ENCODE measurements around the gene DTHD1. TPM values are rescaled to one million over a fixed set of nuclear protein-coding genes. Genes with fewer than 3 reads are reported as not detected.

DTHD1 gene
- total RNA-seq, 1 donor from 2014 or later: not detected

DNA sequence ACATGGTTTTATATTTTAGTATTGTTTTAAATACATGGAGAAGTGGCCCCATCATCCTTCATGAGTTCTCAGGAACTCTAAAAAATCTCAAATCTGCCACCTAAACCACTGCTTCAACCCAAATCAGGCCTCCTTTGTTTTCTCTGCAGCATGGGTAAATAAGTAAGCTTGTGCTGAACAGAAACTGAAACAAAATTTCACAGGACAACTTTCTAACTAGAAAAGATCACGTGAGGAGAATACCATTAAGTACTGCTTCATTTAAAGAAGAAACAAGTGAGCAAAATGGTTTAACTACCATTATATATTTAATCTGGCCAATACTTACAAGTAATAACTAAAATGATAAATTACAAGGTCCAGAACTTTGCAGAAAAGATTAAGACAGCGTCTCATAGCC lies 39.6 kb upstream of the DTHD1 start:
- Histone ChIP-seq H4K20me1 (ENCODE audit: insufficient read depth, low read length) (no peaks in the 10 kb centered on the region), H3K4me3 (ENCODE audit: insufficient read depth, low read depth, low read length) (no peak overlapping the region), H3K27me3 (ENCODE audit: insufficient read depth, low read length) (no peaks in the 10 kb centered on the region), H3K79me2 (ENCODE audit: insufficient read depth, low read length) (peaks cover 19% of the 10 kb centered on the region), H3K9me3 (ENCODE audit: insufficient read depth, low read depth, low read length) (no peaks in the 10 kb centered on the region), H3K27ac (ENCODE audit: low read depth, low read length) (no peak overlapping the region), H3K36me3 (ENCODE audit: insufficient read depth, low read length) (no peaks in the 10 kb centered on the region), H3K9ac (ENCODE audit: low read length) (no peak overlapping the region), H2AFZ (ENCODE audit: low read depth, low read length) (no peak overlapping the region), H3K4me1 (ENCODE audit: insufficient read depth, low read length) (peaks cover 10% of the 10 kb centered on the region), H3K4me2 (ENCODE audit: low read length) (peak overlapping the region; percentile 82)
- H3K36me3 Mint-ChIP-seq (ENCODE audit: low read depth, unreplicated experiment): peaks cover 1% of the 10 kb centered on the region
- peaks cover 16% of the 10 kb centered on the region for H3K4me1 Mint-ChIP-seq (ENCODE audit: low read depth, unreplicated experiment)
- no peak for DNase-seq (ENCODE audit: low read depth)
- TF ChIP-seq EZH2 (IDR thresholded peaks at IDR 0.05; ENCODE audit: insufficient read depth, low read length): no peak
- TF ChIP-seq, protein P1, sequence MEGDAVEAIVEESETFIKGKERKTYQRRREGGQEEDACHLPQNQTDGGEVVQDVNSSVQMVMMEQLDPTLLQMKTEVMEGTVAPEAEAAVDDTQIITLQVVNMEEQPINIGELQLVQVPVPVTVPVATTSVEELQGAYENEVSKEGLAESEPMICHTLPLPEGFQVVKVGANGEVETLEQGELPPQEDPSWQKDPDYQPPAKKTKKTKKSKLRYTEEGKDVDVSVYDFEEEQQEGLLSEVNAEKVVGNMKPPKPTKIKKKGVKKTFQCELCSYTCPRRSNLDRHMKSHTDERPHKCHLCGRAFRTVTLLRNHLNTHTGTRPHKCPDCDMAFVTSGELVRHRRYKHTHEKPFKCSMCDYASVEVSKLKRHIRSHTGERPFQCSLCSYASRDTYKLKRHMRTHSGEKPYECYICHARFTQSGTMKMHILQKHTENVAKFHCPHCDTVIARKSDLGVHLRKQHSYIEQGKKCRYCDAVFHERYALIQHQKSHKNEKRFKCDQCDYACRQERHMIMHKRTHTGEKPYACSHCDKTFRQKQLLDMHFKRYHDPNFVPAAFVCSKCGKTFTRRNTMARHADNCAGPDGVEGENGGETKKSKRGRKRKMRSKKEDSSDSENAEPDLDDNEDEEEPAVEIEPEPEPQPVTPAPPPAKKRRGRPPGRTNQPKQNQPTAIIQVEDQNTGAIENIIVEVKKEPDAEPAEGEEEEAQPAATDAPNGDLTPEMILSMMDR (IDR thresholded peaks at IDR 0.05; ENCODE audit: insufficient read depth, low read depth, low read length): no peak
- H3K27ac Mint-ChIP-seq (ENCODE audit: unreplicated experiment): no peak overlapping the region
- peaks cover 2% of the 10 kb centered on the region for H3K9me3 Mint-ChIP-seq (ENCODE audit: unreplicated experiment)
- H3K4me3 Mint-ChIP-seq (ENCODE audit: unreplicated experiment): peak overlapping the region; percentile 90
- H3K27me3 Mint-ChIP-seq (ENCODE audit: low read depth, unreplicated experiment): no peaks in the 10 kb centered on the region
- no peak for FAIRE-seq

DNA sequence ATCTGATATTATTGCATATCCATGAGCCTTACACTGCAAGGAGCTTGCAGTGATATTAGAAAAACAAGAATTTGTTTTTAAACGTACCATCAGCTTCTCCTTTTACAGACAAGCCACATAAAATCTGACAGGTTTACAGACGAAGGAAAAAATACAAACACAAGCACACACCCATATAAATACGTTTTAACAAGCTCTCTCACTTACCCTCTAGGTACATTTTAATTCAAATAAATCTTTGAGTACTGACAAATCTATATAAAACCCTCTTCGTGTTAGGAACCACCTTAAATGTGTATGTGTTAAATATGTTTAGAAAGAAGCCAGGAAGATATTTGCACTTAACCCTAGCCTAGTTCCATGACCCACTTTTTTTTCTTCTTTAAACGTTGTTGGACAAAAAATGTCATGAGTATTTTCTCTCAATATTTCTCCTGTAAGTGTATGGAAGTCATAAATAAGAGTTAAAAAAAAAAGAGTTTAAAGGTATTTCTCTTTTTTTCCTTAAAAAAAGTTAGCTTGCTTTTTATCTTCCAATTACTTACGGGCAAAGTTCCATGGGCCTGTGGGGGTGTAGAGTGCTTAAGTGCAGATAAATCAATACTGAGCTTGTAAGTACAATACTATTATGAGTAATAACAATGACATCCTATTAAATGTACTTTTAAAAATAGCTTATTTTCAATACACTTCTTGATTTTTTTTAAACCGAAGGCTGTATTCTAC lies 38.6 kb upstream of the DTHD1 start:
- no peak overlapping the region for H2AFZ ChIP-seq (ENCODE audit: low read depth, low read length)
- H3K9me3 ChIP-seq (ENCODE audit: insufficient read depth, low read depth, low read length): no peaks in the 10 kb centered on the region
- peak overlapping the region; percentile 74 for H3K9ac ChIP-seq (ENCODE audit: low read length)
- FAIRE-seq: no peak
- H3K4me1 ChIP-seq (ENCODE audit: insufficient read depth, low read length): peaks cover 10% of the 10 kb centered on the region
- H3K4me3 ChIP-seq (ENCODE audit: insufficient read depth, low read depth, low read length): peak overlapping the region; percentile 70
- Mint-ChIP-seq H3K27ac (ENCODE audit: unreplicated experiment) (no peak overlapping the region), H3K27me3 (ENCODE audit: low read depth, unreplicated experiment) (no peaks in the 10 kb centered on the region), H3K4me1 (ENCODE audit: low read depth, unreplicated experiment) (peaks cover 16% of the 10 kb centered on the region), H3K9me3 (ENCODE audit: unreplicated experiment) (no peaks in the 10 kb centered on the region), H3K4me3 (ENCODE audit: unreplicated experiment) (peak overlapping the region; percentile 90), H3K36me3 (ENCODE audit: low read depth, unreplicated experiment) (no peaks in the 10 kb centered on the region)
- H3K4me2 ChIP-seq (ENCODE audit: low read length): peak overlapping the region; percentile 82
- H3K27me3 ChIP-seq (ENCODE audit: insufficient read depth, low read length): no peaks in the 10 kb centered on the region
- H3K36me3 ChIP-seq (ENCODE audit: insufficient read depth, low read length): no peaks in the 10 kb centered on the region
- H3K27ac ChIP-seq (ENCODE audit: low read depth, low read length): no peak overlapping the region
- peak; percentile 35 for DNase-seq (ENCODE audit: low read depth)
- TF ChIP-seq, protein P1 (IDR thresholded peaks at IDR 0.05; ENCODE audit: insufficient read depth, low read depth, low read length): no peak
- TF ChIP-seq EZH2 (IDR thresholded peaks at IDR 0.05; ENCODE audit: insufficient read depth, low read length): no peak
- no peaks in the 10 kb centered on the region for H4K20me1 ChIP-seq (ENCODE audit: insufficient read depth, low read length)
- H3K79me2 ChIP-seq (ENCODE audit: insufficient read depth, low read length): peaks cover 19% of the 10 kb centered on the region

All from astrocyte (in vitro differentiated cells and primary cell).